ENCODE data around the gene OR52E8.

The OR52E8 gene

DNA sequence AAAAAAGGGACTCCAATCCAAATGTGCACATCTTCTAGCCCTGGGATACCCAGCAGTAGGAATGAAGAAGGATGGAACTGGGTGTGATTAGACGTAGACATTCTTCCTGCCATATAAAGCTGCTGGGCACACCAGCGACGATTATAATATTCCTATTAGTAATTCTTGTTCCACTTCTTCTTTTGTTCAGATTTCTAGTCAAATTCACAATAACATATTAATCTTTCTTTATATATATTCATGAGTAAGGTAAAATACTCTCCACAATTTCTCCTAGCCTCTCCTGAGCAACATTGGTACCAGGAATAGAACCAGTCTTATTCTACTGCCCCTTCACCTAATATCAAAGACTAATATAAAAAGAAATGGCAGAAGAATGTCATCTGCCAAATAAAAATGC is at the start of gene OR52E8:
Gene OR52E8 (minus strand): TSS at position 101 of the 400 bp plus-strand sequence. CDS start 0 bp downstream, at position 101.
- no peak for DNase-seq

DNA sequence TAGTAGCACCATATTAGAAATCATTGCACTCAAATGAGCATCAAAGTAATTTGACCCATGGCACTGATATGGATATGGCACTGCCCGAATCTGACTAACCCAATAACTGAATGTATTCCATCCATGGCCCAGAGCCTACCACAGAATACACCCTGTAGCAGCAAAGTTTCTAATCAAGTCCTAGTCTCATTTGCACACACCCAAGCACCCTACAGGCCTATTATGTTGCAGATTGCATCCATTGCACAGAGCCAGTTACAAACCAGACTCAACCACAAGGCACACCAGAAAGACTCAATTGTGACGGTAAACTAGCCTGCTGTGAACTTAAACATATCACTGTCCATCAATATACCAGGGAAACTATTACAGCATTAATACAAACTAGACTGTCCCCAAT is 42.0 kb upstream of the OR52E8 start:
- DNase-seq: no peak

DNA sequence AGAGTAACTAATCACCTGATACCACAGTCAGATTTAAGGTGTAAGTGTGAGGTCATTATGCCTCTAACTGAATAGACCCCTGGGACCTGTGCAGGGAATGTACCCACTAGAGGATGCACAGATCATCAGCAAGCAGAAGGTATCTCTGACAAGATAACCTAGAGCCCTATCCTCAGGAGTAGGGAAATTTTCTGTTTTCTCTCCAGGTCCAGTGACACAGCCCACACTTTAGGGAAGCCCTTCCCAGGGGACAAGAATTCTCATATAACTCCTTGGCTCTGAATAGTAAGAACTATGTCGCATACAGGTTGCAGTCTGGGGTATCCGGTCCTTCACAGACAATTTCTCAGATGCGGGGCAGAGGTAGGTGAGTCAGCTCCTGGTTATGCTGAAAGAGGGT is 35.4 kb upstream of the OR52E8 start, which contains the start of gene OR52E5:
Gene OR52E5 (plus strand): TSS at position 301 of the 400 bp plus-strand sequence. CDS start 7,569 bp downstream, outside the sequence.
- no peak for DNase-seq

DNA sequence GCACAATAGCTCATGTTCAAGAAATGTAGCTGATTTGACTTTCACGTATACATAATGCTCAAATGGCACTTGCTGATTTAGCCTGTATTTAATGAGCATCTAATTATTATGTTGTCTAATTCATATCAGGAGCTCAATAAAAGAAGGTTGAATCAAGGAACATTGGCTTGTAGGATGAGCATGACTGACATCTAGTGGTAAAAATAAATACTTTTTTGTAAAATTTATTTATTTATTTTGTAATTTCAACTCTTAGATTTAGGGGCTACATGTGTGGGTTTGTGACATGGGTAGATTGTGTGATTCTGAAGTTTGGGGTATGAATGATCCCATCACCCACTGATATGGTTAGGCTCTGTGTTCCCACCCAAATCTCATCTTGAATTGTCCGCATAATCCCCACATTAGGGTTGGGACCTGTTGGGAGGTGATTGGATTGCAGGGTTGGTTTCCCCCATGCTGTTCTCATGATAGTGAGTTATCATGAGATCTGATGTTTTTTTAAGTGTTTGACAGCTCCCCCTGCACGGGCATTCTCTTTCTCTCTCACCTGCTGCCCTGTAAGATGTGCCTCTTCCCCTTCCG is 33.8 kb upstream of the OR52E8 start:
- DNase-seq: no peak

DNA sequence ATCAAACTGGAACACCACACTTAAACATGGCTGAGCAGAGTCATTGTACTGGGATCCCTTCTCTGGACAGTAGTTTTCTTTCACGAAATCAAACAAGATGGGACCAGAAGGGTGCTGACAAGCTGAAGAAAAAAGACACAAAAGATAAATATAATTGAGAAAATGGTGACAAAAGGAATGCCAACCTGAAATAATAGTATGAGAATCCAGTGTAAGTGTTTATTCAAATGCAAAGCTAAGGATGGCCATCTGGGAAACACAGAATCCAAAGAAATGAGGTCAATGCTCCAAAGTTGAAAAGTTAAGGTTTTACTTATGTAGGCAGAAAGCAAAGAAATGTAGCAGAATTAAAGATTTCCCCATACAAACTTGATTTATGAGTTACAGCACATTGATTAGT is 30.2 kb upstream of the OR52E8 start:
- no peak for DNase-seq

DNA sequence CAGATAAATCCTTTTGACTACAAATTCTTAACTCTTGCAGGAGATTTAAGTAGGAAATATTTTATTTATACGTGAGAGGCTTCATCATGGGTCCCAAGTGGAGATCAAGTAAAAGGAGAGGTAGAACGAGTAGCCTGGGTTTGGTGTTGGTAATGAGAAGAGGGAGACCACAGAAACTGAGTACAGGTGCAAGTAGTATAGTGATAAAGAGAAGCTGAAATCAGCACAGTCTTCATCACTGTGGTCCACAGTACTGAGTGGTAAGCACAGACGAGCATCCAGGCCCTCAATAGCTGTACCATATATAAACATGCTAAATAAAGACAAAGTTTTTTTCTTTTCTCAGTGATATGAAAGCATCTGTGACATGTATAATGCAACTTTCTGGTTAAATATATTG is 29.7 kb upstream of the OR52E8 start:
- DNase-seq: no peak

DNA sequence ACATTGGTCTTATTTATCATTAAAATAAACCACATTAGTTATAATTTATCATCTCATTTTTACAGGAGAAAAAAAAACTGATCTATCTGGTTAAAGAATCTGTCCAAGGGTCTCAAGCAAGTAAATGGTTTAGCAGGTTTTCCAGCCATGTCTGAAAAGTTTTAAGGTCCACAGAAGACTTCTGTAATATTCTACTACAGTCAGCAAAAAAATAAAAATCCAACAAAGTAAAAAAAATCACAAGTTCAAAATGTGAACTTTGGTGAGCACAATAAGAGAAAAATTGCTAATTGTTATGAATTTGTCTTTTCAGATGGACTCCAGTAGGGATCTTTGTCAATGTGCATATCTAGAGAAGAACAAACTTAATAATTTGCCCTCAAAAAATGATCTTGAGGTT is 24.3 kb upstream of the OR52E8 start:
- DNase-seq: no peak

DNA sequence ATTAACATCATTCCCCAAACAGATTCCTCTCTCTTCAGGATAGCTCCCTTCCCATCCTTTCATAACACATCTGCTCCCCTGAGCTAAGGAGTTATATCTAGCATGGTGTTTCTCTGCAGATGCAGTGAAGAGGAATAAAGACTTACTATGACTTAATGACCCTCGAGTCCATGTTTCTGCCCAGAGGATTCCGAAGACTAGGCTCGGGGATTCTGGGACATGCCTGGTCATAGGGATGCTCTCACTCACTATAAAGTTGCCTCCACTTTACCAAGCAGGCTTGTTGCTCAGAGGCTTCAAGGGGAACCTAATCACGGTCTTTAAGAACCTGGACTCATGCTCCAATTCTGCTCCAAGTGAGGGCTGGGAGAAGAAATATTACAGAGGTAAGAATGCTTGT is 22.8 kb upstream of the OR52E8 start, which contains the start of gene OR52E4:
Gene OR52E4 (plus strand): TSS at position 301 of the 400 bp plus-strand sequence. CDS start 3,664 bp downstream, outside the sequence.
- no peak for DNase-seq

DNA sequence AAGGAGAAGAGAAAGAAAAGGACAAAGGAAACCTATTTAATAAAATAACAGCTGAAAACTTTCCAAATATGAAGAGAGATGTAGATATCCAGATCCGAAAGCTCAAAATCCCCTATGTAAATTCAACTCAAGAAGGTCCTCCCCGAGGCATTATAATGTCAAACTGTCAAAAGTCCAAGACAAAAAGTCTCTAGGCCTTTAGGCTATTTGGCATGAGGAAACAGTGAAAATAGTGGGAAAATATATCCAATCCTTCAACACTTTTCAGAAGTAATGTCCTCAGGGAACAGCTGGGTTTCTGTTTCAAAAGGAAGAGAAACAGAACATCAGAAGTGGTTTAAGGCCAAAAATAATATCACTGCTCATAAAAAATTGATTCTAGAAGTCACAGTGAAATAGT is 21.1 kb upstream of the OR52E8 start:
- no peak for DNase-seq

DNA sequence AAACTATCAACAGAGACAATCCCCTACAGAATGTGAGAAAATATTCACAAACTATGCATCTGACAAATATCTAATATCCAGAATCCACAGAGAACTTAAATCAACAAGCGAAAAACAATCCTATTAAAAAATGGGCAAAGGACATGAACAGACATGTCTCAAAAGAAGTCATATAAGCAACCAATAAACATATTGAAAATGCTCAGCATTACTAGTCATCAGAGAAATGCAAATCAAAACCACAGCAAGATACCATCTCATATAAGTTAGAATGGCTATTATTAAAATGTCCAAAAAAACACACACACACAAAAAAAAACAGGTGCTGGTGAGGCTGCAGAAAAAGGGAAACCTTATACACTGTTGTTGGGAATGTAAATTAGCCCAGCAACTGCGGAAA is 8.3 kb upstream of the OR52E8 start:
- DNase-seq: no peak

DNA sequence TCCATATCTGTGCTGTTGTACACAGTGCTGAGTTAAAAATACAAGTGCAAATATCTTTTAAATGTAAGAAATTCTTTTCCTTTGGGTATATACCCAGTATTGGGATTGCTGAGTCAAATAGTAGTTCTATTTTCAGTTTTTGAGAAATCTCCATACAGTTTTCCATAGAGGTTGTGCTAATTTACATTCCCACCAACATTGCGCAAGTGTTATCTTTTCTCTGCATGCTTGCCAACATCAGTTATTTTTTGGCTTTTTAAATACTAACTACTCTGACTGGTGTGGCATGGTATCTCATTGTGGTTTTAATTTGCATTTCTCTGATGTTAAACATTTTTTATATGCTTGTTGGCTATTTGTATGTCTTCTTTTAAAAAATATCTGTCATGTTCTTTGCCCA is 6.5 kb downstream of the OR52E8 start:
- no peak for DNase-seq

DNA sequence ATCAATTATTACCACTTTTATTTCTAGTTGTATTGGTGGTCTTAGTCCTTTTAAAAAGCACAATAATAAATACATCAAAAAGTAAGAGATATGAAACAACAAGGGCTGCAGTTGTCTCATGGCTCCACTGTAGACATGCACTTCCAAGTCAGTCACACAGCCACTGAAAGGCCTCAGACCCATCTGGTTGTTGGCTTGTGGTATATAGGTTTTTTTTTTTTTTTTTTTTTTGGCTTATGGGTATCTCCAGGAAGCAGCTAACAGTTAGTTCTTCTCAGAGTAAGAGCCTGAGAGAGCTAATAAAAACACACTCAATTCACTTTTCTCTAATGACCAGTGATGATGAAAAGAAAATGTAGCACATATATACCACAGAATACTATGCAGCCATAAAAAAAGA is 9.8 kb downstream of the OR52E8 start:
- no peak for DNase-seq

DNA sequence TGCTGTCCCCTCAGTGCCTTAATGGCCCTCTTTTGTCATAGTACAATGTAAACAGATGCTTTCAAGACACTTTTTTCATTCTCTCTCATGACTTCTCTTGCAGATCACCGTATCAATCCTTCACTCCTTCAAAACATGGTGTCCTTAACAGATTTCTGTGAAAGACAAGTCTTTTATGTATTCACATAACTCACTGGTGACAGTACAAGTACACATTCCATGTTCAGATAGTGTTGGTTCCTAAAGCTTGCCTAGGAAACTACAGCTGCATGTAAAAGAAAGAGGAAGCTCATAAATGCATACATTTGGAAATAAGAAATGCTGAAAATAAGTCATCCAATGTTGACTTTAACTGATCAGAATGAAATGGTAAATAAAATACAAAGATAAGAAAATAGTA is 10.8 kb downstream of the OR52E8 start:
- DNase-seq: no peak

DNA sequence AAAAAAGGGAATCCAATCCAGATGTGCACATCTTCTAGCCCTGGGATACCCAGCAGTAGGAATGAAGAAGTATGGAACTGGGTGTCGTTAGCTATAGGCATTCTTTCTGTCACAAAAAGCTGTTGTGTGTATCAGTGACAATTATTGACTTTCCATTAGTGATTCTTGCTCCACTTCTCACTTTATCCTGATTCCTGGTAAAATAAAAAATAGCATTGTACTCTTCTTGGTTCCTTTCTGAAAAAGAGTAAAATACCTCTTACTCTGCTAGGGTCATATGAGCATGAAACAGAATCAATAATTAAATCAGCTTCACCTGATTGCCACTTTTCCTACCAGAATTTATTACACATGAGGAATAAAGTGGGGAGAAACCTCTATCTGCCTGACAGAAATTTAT is 15.7 kb downstream of the OR52E8 start, which contains the start of gene OR52E6:
Gene OR52E6 (minus strand): TSS at position 101 of the 400 bp plus-strand sequence. CDS start 0 bp downstream, at position 101.
- DNase-seq: no peak

DNA sequence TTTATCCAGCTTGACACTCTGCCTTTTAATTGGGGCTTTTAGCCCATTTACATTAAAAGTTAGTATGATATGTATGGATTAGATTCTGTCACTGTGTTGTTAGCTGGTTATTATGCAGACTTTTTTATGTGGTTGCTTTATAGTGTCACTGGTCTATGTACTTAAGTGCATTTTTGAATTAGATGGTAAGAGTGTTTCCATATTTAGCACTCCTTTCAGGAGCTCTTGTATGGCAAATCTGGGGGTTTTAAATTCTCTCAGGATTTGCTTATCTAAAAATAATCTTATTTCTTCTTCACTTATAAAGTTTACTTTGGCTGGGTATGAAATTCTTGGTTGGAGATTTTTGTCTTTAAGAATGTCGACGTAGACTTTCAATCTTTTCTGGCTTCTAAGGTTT is 19.8 kb downstream of the OR52E8 start:
- DNase-seq: no peak

DNA sequence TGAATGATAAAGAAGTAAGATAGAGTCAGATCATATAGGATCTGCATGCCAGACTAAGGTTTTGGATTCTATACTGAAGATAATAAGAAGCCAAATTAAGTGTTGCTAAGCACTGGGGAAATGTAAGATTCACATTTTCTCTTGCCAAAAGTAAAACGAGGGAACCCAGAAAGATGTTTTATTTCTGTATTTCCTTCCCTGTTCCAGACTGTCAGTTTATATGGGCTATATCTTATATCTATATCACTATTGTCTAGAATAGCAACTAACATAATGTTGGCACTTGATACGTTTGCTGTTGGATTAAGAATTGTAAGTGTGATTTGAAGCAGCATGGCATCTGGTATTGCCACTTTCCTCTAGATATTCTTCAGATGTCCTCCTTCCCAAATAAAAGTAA is 24.0 kb downstream of the OR52E8 start:
- no peak for DNase-seq

DNA sequence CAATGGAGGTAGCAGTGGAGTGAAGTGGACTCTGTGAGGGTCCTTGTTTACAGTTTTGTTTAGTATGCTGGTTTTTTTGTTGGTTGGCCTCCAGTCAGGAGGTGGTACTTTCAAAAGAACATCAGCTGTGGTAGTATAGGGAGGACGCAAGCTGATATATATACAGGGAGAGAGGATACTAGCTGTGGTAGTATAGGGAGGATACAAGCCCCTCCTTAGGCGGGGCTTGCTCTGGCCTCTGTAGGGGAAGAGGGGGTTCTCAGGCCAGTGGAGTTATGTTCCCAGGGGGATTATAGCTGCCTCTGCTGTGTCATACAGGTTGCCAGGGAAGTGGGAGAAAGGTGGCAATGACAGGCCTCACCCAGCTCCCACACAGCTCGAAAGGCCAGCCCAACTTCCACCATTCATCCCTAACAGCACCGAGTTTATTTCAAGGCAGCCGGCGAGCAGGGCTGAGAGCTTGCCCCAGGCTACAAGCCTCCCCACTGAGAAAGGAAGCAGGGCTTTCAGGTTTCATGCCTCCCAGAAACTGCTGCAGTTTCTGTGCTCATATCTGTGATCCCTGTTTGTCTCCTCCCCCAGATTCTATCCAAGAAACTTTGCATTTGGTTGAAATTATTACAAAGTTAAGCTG is 26.2 kb downstream of the OR52E8 start:
- DNase-seq: no peak

DNA sequence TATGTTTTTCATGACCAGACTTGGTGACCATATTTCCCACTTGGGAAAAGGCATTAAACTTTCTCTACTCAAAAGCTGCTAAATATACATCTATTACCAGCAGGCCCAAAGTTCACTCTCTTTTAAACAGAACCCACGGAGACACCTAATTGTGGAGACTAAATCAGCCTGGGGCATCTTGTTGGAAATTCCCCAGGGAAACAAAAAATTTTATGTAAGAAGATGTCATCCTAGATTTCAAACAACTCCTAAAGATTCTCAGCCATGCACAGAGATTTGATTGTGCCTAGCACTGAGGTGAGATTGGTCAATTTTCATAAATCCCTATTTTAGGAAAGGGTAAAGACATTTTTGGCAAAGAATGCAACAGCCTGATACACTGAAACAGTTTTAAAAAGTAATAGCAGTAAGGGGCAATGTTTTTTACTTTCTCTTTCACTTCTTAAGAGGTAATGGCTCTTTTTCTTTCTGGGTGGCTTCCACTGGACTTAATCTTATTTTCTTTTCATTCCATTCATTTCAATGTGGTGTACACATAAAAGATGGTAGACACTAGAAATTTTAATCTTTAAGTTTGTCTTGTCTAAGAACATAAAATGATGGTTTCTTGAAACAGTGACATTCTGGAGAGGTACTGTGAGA is 39.1 kb downstream of the OR52E8 start:
- DNase-seq: no peak

DNA sequence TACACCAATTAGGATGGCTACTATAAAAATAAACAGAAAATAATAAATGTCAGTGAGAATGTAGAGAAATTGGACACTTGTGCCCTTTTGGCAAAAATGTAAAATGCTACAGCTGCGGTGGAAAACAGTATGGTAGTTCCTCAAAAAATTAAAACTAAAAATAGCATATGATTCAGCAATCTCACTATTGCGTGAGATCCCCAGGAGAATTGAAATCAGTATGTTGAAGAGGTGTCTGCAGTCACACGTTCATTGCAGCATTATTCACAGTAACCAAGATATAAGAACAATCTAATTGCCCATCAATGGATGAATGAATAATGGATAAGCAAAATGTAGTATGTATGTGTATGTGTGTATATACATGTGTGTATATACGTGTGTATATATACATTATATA is 42.0 kb downstream of the OR52E8 start:
- no peak for DNase-seq

DNA sequence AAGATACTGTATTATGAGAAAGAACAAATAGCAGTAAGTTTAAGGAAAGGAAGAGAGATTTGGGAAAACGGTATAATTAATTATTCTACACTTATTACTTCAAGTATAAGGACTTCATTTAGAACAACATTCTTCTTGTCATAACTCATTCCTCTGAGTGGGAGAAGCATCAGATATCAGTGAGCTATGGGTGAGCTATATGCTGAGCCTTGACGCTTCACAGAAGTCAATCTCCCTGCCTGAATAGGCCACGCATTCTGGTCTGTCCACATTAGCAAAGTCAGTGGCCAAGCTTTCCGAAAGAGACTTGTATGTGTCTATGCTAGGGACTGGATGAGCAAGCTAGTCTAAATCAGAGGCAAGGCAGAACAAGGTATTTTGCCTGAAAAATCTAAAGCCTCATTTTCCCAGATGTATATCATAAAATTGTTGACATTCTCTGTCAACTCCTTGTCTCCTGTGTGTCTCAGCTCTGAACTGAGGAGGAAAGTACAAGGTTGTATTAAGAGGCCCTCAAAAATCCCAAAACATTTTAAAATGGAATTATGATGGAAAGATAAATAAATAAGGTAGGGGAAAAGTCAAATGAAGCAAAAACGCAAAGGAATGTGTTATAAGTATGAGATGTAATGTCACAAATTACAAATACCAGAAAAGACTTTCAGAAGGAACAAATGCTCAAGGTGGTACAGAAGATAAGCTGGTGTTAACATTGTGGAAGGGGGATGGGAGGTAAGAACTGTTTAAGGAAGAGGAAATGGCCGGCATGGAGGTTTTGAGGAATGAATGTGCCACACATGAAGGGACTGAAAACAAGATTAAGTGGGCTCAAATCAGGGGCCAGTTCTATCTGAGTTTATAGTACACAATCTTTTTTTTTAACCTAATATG is 47.3 kb downstream of the OR52E8 start:
- DNase-seq: no peak

DNA sequence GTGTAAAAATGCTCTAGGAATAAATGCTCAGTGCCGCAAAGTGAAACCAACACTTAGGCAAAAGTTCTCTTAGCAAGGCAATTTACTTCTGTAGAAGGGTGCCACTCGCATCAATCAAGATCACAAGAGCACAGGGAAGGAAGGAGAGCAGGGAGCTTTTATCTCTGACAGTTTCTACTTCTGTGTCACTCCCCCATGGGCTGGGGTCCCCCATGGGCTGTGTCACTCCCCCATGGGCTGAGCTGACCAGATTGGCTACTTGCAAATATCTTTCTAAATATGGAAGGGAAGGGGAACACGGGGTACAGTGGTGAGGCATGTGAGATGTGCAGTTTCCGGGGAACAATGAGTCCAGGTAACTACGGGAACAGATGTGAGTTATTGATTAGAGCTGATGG is 48.4 kb downstream of the OR52E8 start:
- no peak for DNase-seq

DNA sequence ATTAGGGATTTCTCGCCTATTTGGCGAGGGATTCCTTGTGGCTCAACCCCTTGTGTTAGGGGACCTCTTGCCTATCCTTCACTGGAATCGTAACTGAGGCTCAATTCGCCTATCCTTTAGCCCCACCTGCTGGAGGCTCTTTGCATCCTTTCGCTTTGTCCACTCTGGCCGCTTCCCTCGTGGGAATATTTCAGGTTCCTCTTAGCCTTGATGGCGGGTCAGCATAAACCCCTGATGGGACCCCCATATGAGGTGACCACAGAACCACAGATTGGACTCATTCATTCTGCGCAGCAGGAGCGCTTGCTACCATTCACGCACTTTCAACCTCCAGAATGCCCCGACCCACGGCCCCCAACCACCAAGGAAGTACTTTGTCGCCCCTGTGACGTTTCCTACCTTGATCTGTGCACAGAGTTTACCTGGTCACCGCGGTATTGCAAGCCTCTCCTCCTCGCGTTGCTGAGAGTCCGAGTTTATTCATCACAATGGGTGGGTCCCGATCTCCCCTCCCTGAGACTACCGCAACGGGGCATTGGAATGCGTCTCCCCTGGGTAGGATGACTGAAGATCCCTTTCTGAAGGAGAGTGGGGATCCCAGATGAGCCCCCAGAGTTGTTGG is 48.9 kb downstream of the OR52E8 start, which contains the start of gene OR52N2:
Gene OR52N2 (plus strand): TSS at position 425 of the 622 bp plus-strand sequence. CDS start 11,412 bp downstream, outside the sequence.
- DNase-seq: peak; percentile 48

DNA sequence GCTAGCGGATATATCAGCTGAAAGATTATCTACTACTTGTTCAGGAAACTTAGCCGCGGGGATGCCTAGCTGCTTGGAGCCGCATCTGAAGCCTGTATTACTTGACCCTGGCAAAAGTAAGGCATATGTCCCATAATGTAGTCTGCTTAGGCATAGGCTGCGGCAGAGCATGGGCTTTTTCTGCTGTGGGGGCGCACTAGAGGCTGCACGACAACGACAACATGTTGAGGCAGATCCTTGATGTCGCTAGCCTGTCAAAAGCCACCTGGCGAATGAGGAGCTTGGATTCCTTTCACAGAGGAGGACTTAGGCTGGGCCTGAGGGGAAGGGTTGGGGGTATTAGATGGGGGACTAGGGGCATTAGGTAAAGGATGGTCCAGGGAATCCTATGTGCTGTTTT is 49.9 kb downstream of the OR52E8 start:
- DNase-seq: no peak

All from DMS153 (cell line).